OCI-LY1 (cell line): ENCODE measurements around the gene SHROOM2.

Experiments used
- H2AFZ ChIP-seq: fragments of 200-600 bp; sonication (generic), shearing (Covaris generic); 2 replicates; pipeline ENCODE4 v1.6.0; 2014; ENCODE audit warnings: antibody characterized with exemption, mild to moderate bottlenecking, low read length
- H3F3A ChIP-seq: fragments of 200-600 bp; sonication (generic), shearing (Covaris generic); 2 replicates; pipeline ENCODE4 v1.6.0; 2014; ENCODE audit warnings: mild to moderate bottlenecking, antibody characterized with exemption, low read length, moderate library complexity; ENCODE audit not compliant: insufficient read depth
- H3K27ac ChIP-seq: fragments of 200-600 bp; sonication (generic); 2 replicates; pipeline ENCODE4 v1.5.1; 2014; ENCODE audit warnings: low read length, mixed run types, mild to moderate bottlenecking, low read depth; ENCODE audit not compliant: poor library complexity, severe bottlenecking
- H3K27me3 ChIP-seq: fragments of 200-600 bp; sonication (generic); 2 replicates; pipeline ENCODE4 v1.6.0; 2014; ENCODE audit warnings: antibody characterized with exemption, mild to moderate bottlenecking, low read length, moderate library complexity; ENCODE audit not compliant: insufficient read depth
- H3K36me3 ChIP-seq: fragments of 200-600 bp; sonication (generic); 2 replicates; pipeline ENCODE4 v1.6.1; 2014; ENCODE audit warnings: mild to moderate bottlenecking, antibody characterized with exemption, low read length, moderate library complexity, mixed read lengths; ENCODE audit not compliant: insufficient read depth
- H3K4me1 ChIP-seq: fragments of 200-600 bp; sonication (generic); 2 replicates; pipeline ENCODE4 v1.5.1; 2014; ENCODE audit warnings: mild to moderate bottlenecking, low read length, moderate library complexity; ENCODE audit not compliant: insufficient read depth, severe bottlenecking
- H3K4me2 ChIP-seq: fragments of 200-600 bp; sonication (generic), shearing (Covaris generic); 2 replicates; pipeline ENCODE4 v1.6.1; 2014; ENCODE audit warnings: low read length
- H3K4me3 ChIP-seq: fragments of 200-600 bp; sonication (generic); 2 replicates; pipeline ENCODE4 v1.5.1; 2014; ENCODE audit warnings: low read length, low read depth, mild to moderate bottlenecking, mixed read lengths; ENCODE audit not compliant: poor library complexity, severe bottlenecking
- H3K79me2 ChIP-seq: fragments of 200-600 bp; shearing (Covaris generic); 2 replicates; pipeline ENCODE4 v1.6.1; 2016; ENCODE audit warnings: mixed run types, low read length, mixed read lengths; ENCODE audit not compliant: insufficient read depth
- H3K9ac ChIP-seq: fragments of 200-600 bp; sonication (generic), shearing (Covaris generic); 2 replicates; pipeline ENCODE4 v1.6.1; 2014; ENCODE audit warnings: mild to moderate bottlenecking, low read length, mixed read lengths
- H3K9me2 ChIP-seq: fragments of 200-600 bp; sonication (generic), shearing (Covaris generic); 2 replicates; pipeline ENCODE4 v1.6.1; 2014; ENCODE audit warnings: low read depth, mild to moderate bottlenecking, low read length, mixed read lengths
- H3K9me3 ChIP-seq: fragments of 200-600 bp; shearing (Covaris generic); 2 replicates; pipeline ENCODE4 v1.6.1; 2014; ENCODE audit warnings: low read length, mixed read lengths
- H4K20me1 ChIP-seq: fragments of 200-600 bp; sonication (generic), shearing (Covaris generic); 2 replicates; pipeline ENCODE4 v1.6.0; 2016; ENCODE audit warnings: mild to moderate bottlenecking, low read length; ENCODE audit not compliant: insufficient read depth
- CTCF ChIP-seq: fragments of 200-600 bp; sonication (generic), shearing (Covaris generic); IDR thresholded peaks from 2 replicates; pipeline ENCODE4 v1.5.1; 2017; ENCODE audit warnings: mild to moderate bottlenecking, antibody characterized with exemption, low read length, moderate library complexity, mixed read lengths
- EZH2 ChIP-seq: fragments of 200-600 bp; sonication (generic), shearing (Covaris generic); IDR thresholded peaks from 2 replicates; pipeline ENCODE4 v1.8.0; 2017; ENCODE audit warnings: borderline replicate concordance, mixed run types, mild to moderate bottlenecking, antibody characterized with exemption, low read length, moderate library complexity, mixed read lengths

Gene SHROOM2

GRCh38 chrX:9785944-9786797 lies at the start of gene SHROOM2:
Gene SHROOM2, plus strand, starts transcription at chrX:9786429. Its CDS starts 117 bp downstream, at chrX:9786546.
- Histone ChIP-seq H3K9ac (no peak within 1 kb of the TSS), H3K9me2 (no peaks in the 10 kb centered on the region), H3K4me1 (no peaks in the 10 kb centered on the region), H4K20me1 (no peaks in the 10 kb centered on the region), H3K4me2 (peak within 1 kb of the TSS; percentile 16; the same call in 1 of the 2 replicates), H3K4me3 (peak within 1 kb of the TSS; percentile 38), H3K9me3 (no peaks in the 10 kb centered on the region), H3K27ac (no peak within 1 kb of the TSS), H3K27me3 (no peaks in the 10 kb centered on the region), H3K36me3 (no peaks in the 10 kb centered on the region), H3F3A (no peaks in the 10 kb centered on the region), H2AFZ (no peak within 1 kb of the TSS), H3K79me2 (no peaks in the 10 kb centered on the region)
- TF ChIP-seq EZH2 (no peak), CTCF (no peak)

GRCh38 chrX:9737363-9737762 lies 48.9 kb upstream of the SHROOM2 start:
- Histone ChIP-seq H3K79me2 (no peaks in the 10 kb centered on the region), H3K9me3 (no peaks in the 10 kb centered on the region), H3K9ac (no peak overlapping the region), H4K20me1 (no peaks in the 10 kb centered on the region), H3K9me2 (no peaks in the 10 kb centered on the region), H3K36me3 (no peaks in the 10 kb centered on the region), H3K4me3 (no peak overlapping the region), H3F3A (no peaks in the 10 kb centered on the region), H3K27ac (no peak overlapping the region), H2AFZ (no peak overlapping the region), H3K27me3 (no peaks in the 10 kb centered on the region), H3K4me1 (no peaks in the 10 kb centered on the region), H3K4me2 (no peak overlapping the region)
- TF ChIP-seq EZH2 (no peak), CTCF (no peak)

- Histone ChIP-seq H3K27me3 (no peaks in the 10 kb centered on the region), H3K9me2 (no peaks in the 10 kb centered on the region), H3K36me3 (no peaks in the 10 kb centered on the region), H3K9me3 (no peaks in the 10 kb centered on the region), H3F3A (no peaks in the 10 kb centered on the region), H2AFZ (no peak overlapping the region), H3K4me1 (no peaks in the 10 kb centered on the region), H3K4me2 (no peak overlapping the region), H3K4me3 (no peak overlapping the region), H3K79me2 (no peaks in the 10 kb centered on the region), H3K27ac (no peak overlapping the region), H4K20me1 (no peaks in the 10 kb centered on the region), H3K9ac (no peak overlapping the region)
- no peak for TF ChIP-seq CTCF
- TF ChIP-seq EZH2, result no peak
These were observed 48.1 kb upstream of the SHROOM2 start for GRCh38 chrX:9738151-9738550.
